CD14-positive monocyte (primary cell): ENCODE measurements around the gene SHISA6. TPM values are rescaled to one million over a fixed set of nuclear protein-coding genes. Genes with fewer than 3 reads are reported as not detected.

Experiments used
- DNase-seq, 3 donors: peaks; one replicate each; pipeline ENCODE4 v3.0.0-alpha.2; 2011 to 2022
- H2AFZ ChIP-seq: 2 replicates; pipeline ENCODE4 v1.6.0; 2012; ENCODE audit warnings: mild to moderate bottlenecking, low read depth, low read length, inconsistent platforms; ENCODE audit not compliant: insufficient read depth, poor library complexity, severe bottlenecking
- H3K27ac ChIP-seq, 2 donors: 1 replicate in 1 of 2; 2 replicates in 1 of 2; pipeline ENCODE4 v1.5.1; 2012 to 2013; ENCODE audit warnings: low read length in 2 of 2, control low read depth in 1 of 2, inconsistent platforms in 1 of 2, low read depth in 1 of 2, mild to moderate bottlenecking in 1 of 2
- H3K27me3 ChIP-seq, 2 donors: one replicate each; pipeline versions ENCODE4 v1.6.0 to v1.6.1; 2011 to 2013; ENCODE audit warnings: low read length in 2 of 2; ENCODE audit not compliant: control insufficient read depth in 2 of 2, insufficient read depth in 2 of 2
- H3K36me3 ChIP-seq, 2 donors: replicated peaks in 1 of 2; 1 replicate in 1 of 2; 2 replicates in 1 of 2; pipeline versions ENCODE4 v1.5.1 to v1.6.1; 2012 to 2013; ENCODE audit warnings: low read length in 2 of 2, control low read depth in 1 of 2, inconsistent platforms in 1 of 2, mild to moderate bottlenecking in 1 of 2; ENCODE audit not compliant: insufficient read depth in 2 of 2, control insufficient read depth in 1 of 2
- H3K4me1 ChIP-seq, 2 donors: 1 replicate in 1 of 2; 2 replicates in 1 of 2; pipeline versions ENCODE4 v1.5.1 to v1.6.1; 2012 to 2013; ENCODE audit warnings: low read length in 2 of 2, control low read depth in 1 of 2, inconsistent platforms in 1 of 2, mild to moderate bottlenecking in 1 of 2, moderate library complexity in 1 of 2; ENCODE audit not compliant: insufficient read depth in 2 of 2, control insufficient read depth in 1 of 2
- H3K4me2 ChIP-seq: replicated peaks from 2 replicates; pipeline ENCODE3; 2012; ENCODE audit warnings: low read length, moderate library complexity, mild to moderate bottlenecking; ENCODE audit not compliant: poor library complexity, severe bottlenecking; ENCODE audit errors: extremely low read depth
- H3K4me3 ChIP-seq, 3 experiments: fragments of 200-600 bp in 1 of 3; sonication (generic) in 1 of 3; replicated peaks in 1 of 3; 1 replicate in 2 of 3; 2 replicates in 1 of 3; pipeline ENCODE4 v1.5.1; 2011 to 2013; ENCODE audit warnings: low read length in 3 of 3, mild to moderate bottlenecking in 3 of 3, control low read depth in 2 of 3, low read depth in 2 of 3, inconsistent platforms in 1 of 3, moderate library complexity in 1 of 3
- H3K79me2 ChIP-seq: 2 replicates; pipeline ENCODE4 v1.6.0; 2012; ENCODE audit warnings: mild to moderate bottlenecking, control low read depth, inconsistent platforms, low read length, moderate library complexity; ENCODE audit not compliant: insufficient read depth
- H3K9ac ChIP-seq: 2 replicates; pipeline ENCODE4 v1.6.0; 2017; ENCODE audit warnings: low read length, mild to moderate bottlenecking; ENCODE audit not compliant: insufficient read depth, poor library complexity, severe bottlenecking
- H3K9me3 ChIP-seq, 2 donors: replicated peaks in 1 of 2; 1 replicate in 1 of 2; 2 replicates in 1 of 2; pipeline versions ENCODE4 v1.5.1 to v1.6.1; 2012 to 2013; ENCODE audit warnings: low read length in 2 of 2, control low read depth in 1 of 2; ENCODE audit not compliant: control insufficient read depth in 1 of 2, insufficient read depth in 1 of 2
- H4K20me1 ChIP-seq: 2 replicates; pipeline ENCODE4 v1.6.0; 2012; ENCODE audit warnings: mild to moderate bottlenecking, low read length, control low read depth, moderate library complexity; ENCODE audit not compliant: insufficient read depth
- H3K27ac Mint-ChIP-seq, 7 donors: one replicate each; pipeline ENCODE4 v1.8.0; 2020; ENCODE audit warnings: mild to moderate bottlenecking in 7 of 7, mixed read lengths in 7 of 7, moderate library complexity in 6 of 7, inconsistent platforms in 2 of 7
- H3K27me3 Mint-ChIP-seq, 3 donors: one replicate each; pipeline ENCODE4 v1.8.0; 2021 to 2022; ENCODE audit warnings: low read depth in 3 of 3, mild to moderate bottlenecking in 3 of 3, mixed read lengths in 3 of 3, moderate library complexity in 3 of 3, inconsistent platforms in 1 of 3
- H3K36me3 Mint-ChIP-seq, 2 donors: one replicate each; pipeline ENCODE4 v1.8.0; 2020; ENCODE audit warnings: mixed read lengths in 2 of 2, inconsistent platforms in 1 of 2, mild to moderate bottlenecking in 1 of 2
- H3K4me1 Mint-ChIP-seq: one replicate; pipeline ENCODE4 v1.8.0; 2020; ENCODE audit warnings: mild to moderate bottlenecking, mixed read lengths
- H3K4me3 Mint-ChIP-seq, 2 donors: one replicate each; pipeline ENCODE4 v1.8.0; 2020; ENCODE audit warnings: mild to moderate bottlenecking in 2 of 2, mixed read lengths in 2 of 2, moderate library complexity in 1 of 2
- H3K9me3 Mint-ChIP-seq, 7 donors: one replicate each; pipeline ENCODE4 v1.8.0; 2020 to 2022; ENCODE audit warnings: mixed read lengths in 7 of 7, mild to moderate bottlenecking in 6 of 7, moderate library complexity in 6 of 7, inconsistent platforms in 2 of 7
- WGBS: methylation state at CpG from one replicate; pipeline ENCODE4 v1.1.5; 2013; ENCODE audit warnings: missing lambda C conversion rate; ENCODE audit not compliant: insufficient coverage; 5-methylcytosine and 5-hydroxymethylcytosine counted together
- intact Hi-C, 2 donors: fragments of 100-400 bp; cut with micrococcal nuclease; formaldehyde crosslinking; loops; one replicate each; pipeline versions ENCODE4 v1.15.0 to v1.15.1; 2023
- polyA plus RNA-seq, 3 donors: library from polyadenylated mRNA; depleted of rRNA in 1 of 3; unstranded in 2 of 3; stranded (reverse) in 1 of 3; fragments of 300-500 nt in 2 of 3; fragments of >200 nt in 1 of 3; fragmentation: Illumina TruSeq in 2 of 3; gene quantifications; 1 replicate in 2 of 3; 2 replicates in 1 of 3; pipeline ENCODE4 v1.2.3, GENCODE V29; 2012 to 2021
- TF ChIP-seq, protein P1 (sequence below): fragments of 200-600 bp; IDR thresholded peaks from one replicate; pipeline ENCODE4 v1.8.0; 2022; ENCODE audit warnings: antibody characterized with exemption, mild to moderate bottlenecking

The SHISA6 gene
- polyA plus RNA-seq, 3 donors = not detected

- no peaks in the 10 kb centered on the region for H3K4me1 ChIP-seq
- H3K27ac ChIP-seq = no peak overlapping the region
- Mint-ChIP-seq H3K4me3 (no peak overlapping the region), H3K36me3 (no peaks in the 10 kb centered on the region), H3K27ac (no peak overlapping the region), H3K4me1 (no peaks in the 10 kb centered on the region), H3K27me3 (no peaks in the 10 kb centered on the region), H3K9me3 (peaks cover 0 to 39% (median 24%) of the 10 kb centered on the region in 7 donors)
- no peak overlapping the region for H3K9ac ChIP-seq
- H3K9me3 ChIP-seq = peaks cover 45 to 48% of the 10 kb centered on the region in 2 donors
- no peak overlapping the region for H3K4me3 ChIP-seq
- no peak overlapping the region for H2AFZ ChIP-seq
- no peaks in the 10 kb centered on the region for H3K36me3 ChIP-seq
- TF ChIP-seq, protein P1, sequence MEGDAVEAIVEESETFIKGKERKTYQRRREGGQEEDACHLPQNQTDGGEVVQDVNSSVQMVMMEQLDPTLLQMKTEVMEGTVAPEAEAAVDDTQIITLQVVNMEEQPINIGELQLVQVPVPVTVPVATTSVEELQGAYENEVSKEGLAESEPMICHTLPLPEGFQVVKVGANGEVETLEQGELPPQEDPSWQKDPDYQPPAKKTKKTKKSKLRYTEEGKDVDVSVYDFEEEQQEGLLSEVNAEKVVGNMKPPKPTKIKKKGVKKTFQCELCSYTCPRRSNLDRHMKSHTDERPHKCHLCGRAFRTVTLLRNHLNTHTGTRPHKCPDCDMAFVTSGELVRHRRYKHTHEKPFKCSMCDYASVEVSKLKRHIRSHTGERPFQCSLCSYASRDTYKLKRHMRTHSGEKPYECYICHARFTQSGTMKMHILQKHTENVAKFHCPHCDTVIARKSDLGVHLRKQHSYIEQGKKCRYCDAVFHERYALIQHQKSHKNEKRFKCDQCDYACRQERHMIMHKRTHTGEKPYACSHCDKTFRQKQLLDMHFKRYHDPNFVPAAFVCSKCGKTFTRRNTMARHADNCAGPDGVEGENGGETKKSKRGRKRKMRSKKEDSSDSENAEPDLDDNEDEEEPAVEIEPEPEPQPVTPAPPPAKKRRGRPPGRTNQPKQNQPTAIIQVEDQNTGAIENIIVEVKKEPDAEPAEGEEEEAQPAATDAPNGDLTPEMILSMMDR = no peak
- intact Hi-C loops = no loop called here
- no peaks in the 10 kb centered on the region for H3K79me2 ChIP-seq
- no peaks in the 10 kb centered on the region for H4K20me1 ChIP-seq
- WGBS = 77% methylated on average over 3 of the region's 6 CpGs
- no peaks in the 10 kb centered on the region for H3K27me3 ChIP-seq
- H3K4me2 ChIP-seq = no peak overlapping the region
- DNase-seq = no peak
These were observed 189.7 kb downstream of the SHISA6 start for GRCh38 chr17:11430751-11431150.

DNA sequence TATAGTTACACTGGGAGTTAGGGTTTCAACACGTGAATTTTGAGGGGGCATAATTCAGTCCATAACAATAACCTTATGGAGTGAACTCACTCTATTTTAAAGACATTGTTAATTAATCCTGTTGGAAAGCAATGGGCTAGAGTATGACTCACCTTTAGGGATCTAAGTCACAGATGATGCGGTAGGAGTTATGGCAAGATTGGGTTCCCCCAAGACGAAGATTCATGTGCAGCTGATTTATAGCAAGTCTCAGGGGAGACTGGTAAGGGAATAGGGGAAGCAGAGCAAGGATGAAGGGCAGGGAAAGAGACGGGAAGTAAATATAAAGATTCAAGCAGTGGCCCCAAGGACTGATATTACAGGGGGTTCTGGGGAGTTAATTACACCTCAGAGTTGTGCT, 197.7 kb downstream of the SHISA6 start:
- Mint-ChIP-seq H3K27me3 (peaks cover 0 to 4% (median 0%) of the 10 kb centered on the region in 3 donors), H3K9me3 (peaks cover 2 to 19% (median 12%) of the 10 kb centered on the region in 7 donors), H3K36me3 (no peaks in the 10 kb centered on the region), H3K27ac (no peak overlapping the region), H3K4me3 (no peak overlapping the region), H3K4me1 (no peaks in the 10 kb centered on the region)
- no peak overlapping the region for H2AFZ ChIP-seq
- no peaks in the 10 kb centered on the region for H3K27me3 ChIP-seq
- H3K9ac ChIP-seq = no peak overlapping the region
- H3K36me3 ChIP-seq = no peaks in the 10 kb centered on the region
- H3K4me3 ChIP-seq = no peak overlapping the region
- no peak overlapping the region for H3K4me2 ChIP-seq
- TF ChIP-seq, protein P1 = no peak
- H3K9me3 ChIP-seq = peaks cover 24 to 27% of the 10 kb centered on the region in 2 donors
- no peak overlapping the region for H3K27ac ChIP-seq
- no peaks in the 10 kb centered on the region for H4K20me1 ChIP-seq
- WGBS = 87% methylated on average over 2 of the region's 4 CpGs
- no peak for DNase-seq
- H3K4me1 ChIP-seq = no peaks in the 10 kb centered on the region
- intact Hi-C loops = no loop called here
- H3K79me2 ChIP-seq = no peaks in the 10 kb centered on the region
